GM12878 (cell line): ENCODE measurements around the gene KCNJ16.

Experiments
- POLR2A ChIP-seq: IDR thresholded peaks from 2 replicates; pipeline ENCODE4 v1.6.1; 2011; ENCODE audit warnings: low read depth, mild to moderate bottlenecking, low read length
- SMAD5 ChIP-seq: IDR thresholded peaks from 2 replicates; pipeline ENCODE4 v1.6.1; 2016; ENCODE audit warnings: antibody characterized with exemption, low read depth

GRCh38 chr17:70037498-70037897, 37.5 kb upstream of the KCNJ16 start:
- TF ChIP-seq SMAD5 (no peak), POLR2A (no peak)
